Activated CD8-positive, alpha-beta memory T cell treated with anti-CD3 and anti-CD28 coated beads, Interleukin-2, amount 50 U/mL, for 48 hours (primary cell): ENCODE data around the gene SH2D1A.
"Not testable (repeated sequence)": the region's sequence is repeated elsewhere in the genome, so short reads cannot be mapped to it uniquely, and the experiment has no call there.

Experiments
- DNase-seq: peaks from one replicate; pipeline ENCODE4 v3.0.0-alpha.2; 2020

The SH2D1A gene

GRCh38 chrX:124358800-124359383 lies 12.5 kb downstream of the SH2D1A start:
- DNase-seq: no peak

- DNase-seq: no peak
Observed at GRCh38 chrX:124362072-124362471, 15.7 kb downstream of the SH2D1A start.

GRCh38 chrX:124362761-124363160 lies 16.4 kb downstream of the SH2D1A start:
- no peak for DNase-seq

GRCh38 chrX:124369722-124370121 lies 23.4 kb downstream of the SH2D1A start:
- DNase-seq: no peak

- DNase-seq: no peak
Observed at GRCh38 chrX:124373348-124373747, 27.0 kb downstream of the SH2D1A start.

GRCh38 chrX:124378643-124379042 lies 32.3 kb downstream of the SH2D1A start:
- no peak for DNase-seq

- no peak for DNase-seq
Observed at GRCh38 chrX:124383354-124383753, 37.0 kb downstream of the SH2D1A start.

- DNase-seq: no peak
Observed at GRCh38 chrX:124386401-124386800, 40.0 kb downstream of the SH2D1A start.

- DNase-seq: peak; percentile 58
Observed at GRCh38 chrX:124388562-124388961, 42.2 kb downstream of the SH2D1A start.

GRCh38 chrX:124392794-124393193 lies 46.4 kb downstream of the SH2D1A start:
- no peak for DNase-seq

GRCh38 chrX:124393238-124393637 lies 46.9 kb downstream of the SH2D1A start:
- no peak for DNase-seq

- DNase-seq: no peak
Observed at GRCh38 chrX:124393659-124394058, 47.3 kb downstream of the SH2D1A start.

GRCh38 chrX:124395145-124395880 lies 49.0 kb downstream of the SH2D1A start:
- no peak for DNase-seq

GRCh38 chrX:124401696-124402095 lies 55.3 kb downstream of the SH2D1A start:
- no peak for DNase-seq

GRCh38 chrX:124405868-124406267 lies 59.5 kb downstream of the SH2D1A start:
- no peak for DNase-seq

- peak; percentile 62 for DNase-seq
Observed at GRCh38 chrX:124406294-124407014, 60.1 kb downstream of the SH2D1A start.

GRCh38 chrX:124407226-124407625 lies 60.9 kb downstream of the SH2D1A start:
- no peak for DNase-seq

- not testable (repeated sequence) for DNase-seq
Observed at GRCh38 chrX:124408380-124408779, 62.0 kb downstream of the SH2D1A start.

- no peak for DNase-seq
Observed at GRCh38 chrX:124413244-124413643, 66.9 kb downstream of the SH2D1A start.

GRCh38 chrX:124414281-124414680 lies 67.9 kb downstream of the SH2D1A start:
- no peak for DNase-seq

- DNase-seq: no peak
Observed at GRCh38 chrX:124415115-124415800, 68.9 kb downstream of the SH2D1A start.

GRCh38 chrX:124421898-124422655 lies 75.7 kb downstream of the SH2D1A start:
- DNase-seq: no peak
